Breast epithelium (tissue), 3 donors: ENCODE results near the gene OCLN.

Experiments
- CTCF ChIP-seq, 3 donors: fragments of 450-650 bp; IDR thresholded peaks; one replicate each; pipeline ENCODE4 v1.5.1; 2016 to 2017; ENCODE audit warnings: antibody characterized with exemption in 3 of 3, mild to moderate bottlenecking in 3 of 3, moderate library complexity in 3 of 3
- POLR2A ChIP-seq: fragments of 450-650 bp; IDR thresholded peaks from one replicate; pipeline ENCODE4 v1.6.1; 2016; ENCODE audit warnings: antibody characterized with exemption, mild to moderate bottlenecking, moderate library complexity
- POLR2AphosphoS5 ChIP-seq, 3 donors: sonication (generic); formaldehyde crosslinking; IDR thresholded peaks; one replicate each; pipeline ENCODE4 v1.6.1; 2017; ENCODE audit warnings: antibody characterized with exemption in 3 of 3

GRCh38 chr5:69493396-69494133 lies 975 bp downstream of the OCLN start:
- TF ChIP-seq CTCF (IDR thresholded peaks at IDR 0.05) (no peak), POLR2AphosphoS5 (IDR thresholded peaks at IDR 0.05) (no peak), POLR2A (no peak)
